SK-N-SH treated with all-trans-retinoic acid at 6 μM for 48 hours (cell line): ENCODE measurements around the gene SC5D.

Source experiments
- OSR1 ChIP-seq: fragments of 250-450 bp; sonication (Bioruptor Pico); IDR thresholded peaks from 2 replicates; pipeline ENCODE4 v1.8.0; 2022; ENCODE audit warnings: moderate library complexity, mild to moderate bottlenecking, inconsistent platforms
- PPARA ChIP-seq: fragments of 250-450 bp; sonication (Bioruptor Pico); IDR thresholded peaks from 2 replicates; pipeline ENCODE4 v1.5.0; 2020; ENCODE audit warnings: mild to moderate bottlenecking, borderline replicate concordance

DNA sequence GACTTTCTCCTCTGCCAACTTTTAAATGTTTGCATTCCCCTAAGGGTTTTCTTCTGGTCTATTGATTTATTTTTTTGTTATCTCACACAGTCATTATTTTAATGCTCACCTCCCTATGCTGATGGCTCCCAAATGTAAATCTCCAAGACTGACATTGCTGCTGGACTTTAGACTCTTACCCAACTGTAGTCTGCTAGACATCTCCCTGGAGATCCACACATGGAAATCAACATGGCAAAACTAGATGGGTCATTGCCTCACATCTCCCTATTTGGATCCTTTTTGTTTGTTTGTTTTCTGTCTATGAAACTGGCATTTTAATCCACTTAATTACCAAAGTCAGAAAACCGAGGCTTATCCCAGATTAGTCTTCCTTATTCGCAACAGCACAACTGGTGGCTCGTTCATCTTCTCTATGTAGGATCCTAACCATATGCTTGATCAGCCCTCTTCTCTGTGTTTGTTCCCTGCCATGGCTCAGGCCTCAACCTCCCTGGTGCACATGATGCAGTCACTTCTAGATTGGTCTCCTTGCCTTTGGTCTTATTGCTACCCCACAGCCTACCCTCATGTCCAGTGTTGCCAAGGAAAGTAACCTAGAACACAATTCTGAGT is 37.3 kb downstream of the SC5D start:
- no peak for TF ChIP-seq OSR1 (CRISPR knock-in tag)
- no peak for TF ChIP-seq PPARA (CRISPR knock-in tag)
